Activated CD4-positive, alpha-beta T cell treated with anti-CD3 and anti-CD28 coated beads, Interleukin-2, amount 50 U/mL, for 24 hours (primary cell): ENCODE data around the gene MYH9.

ENCODE experiments used
- DNase-seq, 2 donors: peaks; one replicate each; pipeline ENCODE4 v3.0.0-alpha.2; 2020; ENCODE audit warnings: low read depth in 1 of 2, low spot score in 1 of 2

The MYH9 gene

GRCh38 chr22:36351921-36352802 is 35.6 kb downstream of the MYH9 start:
- no peak for DNase-seq

DNA sequence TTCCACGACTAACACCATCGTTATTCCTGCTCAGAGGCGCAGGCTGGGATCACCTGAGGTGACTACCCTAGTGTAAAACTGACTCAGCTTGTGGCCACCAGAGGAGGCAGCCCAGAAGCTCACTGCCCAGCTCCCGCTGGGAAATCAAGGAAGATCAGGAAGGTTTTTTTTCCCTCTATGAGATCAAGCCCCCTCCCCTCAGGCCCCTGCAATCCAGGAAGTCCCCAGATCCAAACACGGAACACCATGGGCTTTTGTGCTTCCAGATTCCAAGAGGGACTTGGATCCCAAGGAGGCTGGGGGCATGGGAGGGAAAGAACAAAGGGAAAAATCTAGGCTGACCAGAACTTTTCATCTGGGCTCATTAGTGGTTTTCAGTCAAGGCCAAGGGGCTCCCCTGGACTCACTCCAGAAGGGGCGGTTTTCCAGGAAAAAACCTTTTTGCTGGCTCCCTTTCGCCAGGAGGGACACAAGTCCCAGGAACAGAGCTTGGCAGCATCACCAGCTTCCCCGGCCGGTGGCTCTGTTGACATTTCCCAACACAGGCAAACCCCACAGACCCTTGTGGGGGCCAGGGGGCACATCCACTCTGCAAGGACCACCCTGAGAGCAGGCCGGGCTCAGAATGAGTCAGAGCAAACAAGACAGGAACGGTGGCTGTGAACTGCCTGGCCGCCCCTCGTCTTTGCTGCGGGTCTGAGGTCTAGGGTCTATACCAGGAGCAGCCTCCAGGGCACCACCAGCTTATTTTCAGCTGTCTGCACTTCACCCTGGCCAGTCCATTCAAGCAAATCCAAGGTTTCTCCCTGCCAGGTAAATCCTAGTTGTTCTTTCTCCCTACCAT is 36.8 kb downstream of the MYH9 start:
- no peak for DNase-seq

- no peak for DNase-seq
Measured at GRCh38 chr22:36349726-36350125, 38.0 kb downstream of the MYH9 start.

DNA sequence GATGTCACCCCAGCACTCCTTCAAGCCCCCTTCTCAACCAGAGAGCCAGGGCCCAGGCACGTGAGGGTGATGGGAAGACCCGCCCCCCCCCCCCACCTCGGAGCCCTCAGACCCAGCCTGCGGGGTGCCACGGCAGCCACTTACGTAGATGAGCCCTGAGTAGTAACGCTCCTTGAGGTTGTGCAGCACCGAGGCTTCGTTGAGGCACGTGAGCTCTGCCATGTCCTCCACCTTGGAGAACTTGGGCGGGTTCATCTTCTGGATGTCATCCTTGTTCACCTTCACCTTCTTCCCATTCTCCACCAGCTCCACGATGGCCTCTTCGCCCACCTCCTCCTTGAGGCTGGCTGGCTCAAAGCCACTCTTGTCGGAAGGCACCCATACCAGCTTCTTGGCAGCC is 39.0 kb downstream of the MYH9 start:
- DNase-seq: no peak

DNA sequence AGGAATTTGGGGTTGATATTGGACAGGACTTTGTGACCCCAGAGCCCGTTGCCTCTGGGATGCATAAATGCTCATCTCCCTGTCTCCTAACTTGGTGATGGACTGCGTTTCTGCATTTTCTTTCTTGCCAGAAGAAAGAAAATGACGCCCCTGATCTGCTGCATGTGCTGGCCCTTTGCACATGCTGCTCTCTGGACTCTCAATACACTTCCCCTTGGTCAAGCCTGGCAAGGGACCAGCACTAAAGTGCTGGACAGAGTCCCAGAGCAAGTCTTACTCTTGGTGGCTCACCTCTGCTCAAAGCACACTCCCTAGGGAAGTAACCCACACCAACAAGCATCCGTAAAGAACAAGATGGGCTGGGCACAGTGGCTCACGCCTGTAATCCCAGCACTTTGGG is 40.7 kb downstream of the MYH9 start:
- DNase-seq: no peak

- peak in 1 of 2 donors; percentile 69 for DNase-seq
Measured at GRCh38 chr22:36344106-36344827, 43.5 kb downstream of the MYH9 start.

GRCh38 chr22:36343720-36344105 is 44.1 kb downstream of the MYH9 start:
- no peak for DNase-seq

- no peak for DNase-seq
Measured at GRCh38 chr22:36343070-36343719, 44.6 kb downstream of the MYH9 start.

DNA sequence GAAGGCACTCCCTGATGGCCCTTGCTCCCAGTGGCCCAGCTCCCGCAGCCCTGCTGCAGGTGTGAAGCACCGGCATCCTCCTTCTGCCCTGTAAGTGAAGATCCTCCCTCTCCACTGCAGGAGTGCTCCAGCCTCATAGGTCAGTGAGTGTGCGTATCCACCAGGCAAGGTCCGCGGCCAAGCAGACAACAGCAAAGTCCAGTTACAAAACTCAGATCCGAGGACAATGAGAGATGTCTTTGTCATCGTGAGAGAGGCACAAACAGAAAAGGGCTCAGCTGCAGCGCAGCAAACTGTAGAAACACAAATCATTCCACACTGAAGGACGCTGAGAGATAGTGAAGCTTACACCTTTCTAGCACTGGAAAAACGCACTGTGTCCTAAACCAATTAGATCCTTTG is 46.1 kb downstream of the MYH9 start:
- DNase-seq: no peak

DNA sequence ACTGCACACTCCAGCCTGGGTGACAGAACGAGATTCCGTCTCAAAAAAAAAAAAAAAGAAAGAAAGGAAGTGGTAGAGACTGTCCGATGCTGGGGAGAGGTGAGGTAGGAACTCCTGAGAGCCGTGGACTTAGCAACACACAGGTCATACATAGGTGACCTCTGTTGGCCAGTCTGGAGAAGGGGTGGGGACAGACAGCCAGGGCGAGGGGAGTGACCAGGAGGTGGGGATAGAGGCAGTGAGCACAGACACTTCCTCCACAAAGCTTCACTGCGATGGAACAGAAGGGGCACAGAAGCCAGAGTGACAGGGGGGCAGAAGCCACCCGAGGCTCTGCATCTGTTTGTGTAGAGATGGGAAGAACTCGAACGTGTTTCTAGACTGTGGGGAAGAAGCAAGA is 47.1 kb downstream of the MYH9 start:
- no peak for DNase-seq

DNA sequence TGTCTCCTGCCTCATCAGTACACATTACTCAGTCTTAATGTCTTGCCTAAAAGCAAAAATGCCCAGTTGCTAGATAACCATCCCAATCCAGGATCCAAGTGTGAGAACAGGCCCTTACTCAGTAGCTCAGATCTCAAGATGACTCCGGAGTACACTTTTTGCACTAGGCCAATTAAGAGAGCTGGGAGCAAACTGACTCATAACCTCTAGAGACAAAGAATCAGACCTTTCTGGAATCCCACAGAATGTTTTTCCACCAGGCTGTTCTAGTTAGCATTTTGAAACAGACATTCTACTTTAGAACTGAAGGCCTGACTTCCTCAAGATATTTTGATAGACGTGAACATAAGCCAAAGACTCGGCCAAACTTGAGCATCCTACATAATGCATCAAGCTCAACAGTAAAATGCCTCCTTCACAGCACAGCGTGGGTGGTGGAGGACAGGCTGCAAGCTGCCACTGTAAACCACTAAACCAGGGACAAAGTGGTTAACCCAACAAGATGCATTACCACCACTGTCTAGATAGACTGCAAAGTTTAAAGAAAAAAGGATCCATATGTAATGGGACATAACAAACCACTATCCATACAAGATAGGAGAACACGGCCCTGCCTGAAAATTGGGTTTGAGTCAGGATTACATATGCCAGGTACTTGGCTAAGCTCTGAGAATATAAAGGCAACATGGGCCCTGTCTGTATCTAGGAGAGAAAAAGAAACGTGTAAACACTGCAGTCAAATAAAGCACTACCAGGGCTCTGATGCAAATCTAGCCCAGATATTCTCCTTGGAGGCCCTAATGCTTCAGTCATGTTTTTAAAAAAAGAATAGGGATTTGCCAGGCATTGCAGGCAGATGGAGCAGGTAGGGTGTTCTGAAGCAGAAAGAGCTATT is 48.3 kb downstream of the MYH9 start:
- peak in 1 of 2 donors; percentile 33 for DNase-seq

DNA sequence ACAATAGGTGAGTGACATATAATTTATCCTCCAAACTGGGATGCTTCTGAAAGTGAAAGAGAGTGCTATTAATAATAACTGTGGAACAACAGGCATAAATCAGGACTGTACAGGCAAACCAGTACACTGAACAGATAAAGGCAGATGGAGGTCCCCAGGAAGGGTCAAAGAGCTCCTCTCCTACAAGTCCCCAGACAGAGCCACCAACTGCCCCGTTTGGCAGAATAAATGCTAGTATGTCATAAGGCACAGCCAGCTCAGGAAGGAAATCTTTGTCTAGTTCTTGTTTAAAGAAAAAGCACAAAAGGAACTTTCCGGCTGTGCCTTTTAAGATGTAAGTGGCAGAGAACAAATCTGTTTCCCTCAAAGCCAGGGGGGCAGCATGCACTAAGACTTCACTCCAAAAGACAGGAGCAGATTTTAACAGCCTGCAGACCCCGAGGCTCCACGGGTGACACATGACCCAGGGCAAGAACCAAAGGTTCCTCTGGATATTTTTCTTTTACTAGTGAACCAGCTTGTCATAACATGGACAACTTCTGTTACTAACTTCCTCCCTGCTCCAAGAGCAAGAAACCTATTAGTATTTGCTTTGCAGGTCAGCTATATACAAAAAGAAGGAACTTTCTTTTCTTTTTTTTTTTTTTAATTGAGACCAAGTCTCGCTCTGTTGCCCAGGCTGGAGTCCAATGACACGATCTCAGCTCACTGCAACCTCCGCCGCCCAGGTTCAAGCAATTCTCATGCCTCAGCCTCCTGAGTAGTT is 50.2 kb downstream of the MYH9 start:
- DNase-seq: no peak

DNA sequence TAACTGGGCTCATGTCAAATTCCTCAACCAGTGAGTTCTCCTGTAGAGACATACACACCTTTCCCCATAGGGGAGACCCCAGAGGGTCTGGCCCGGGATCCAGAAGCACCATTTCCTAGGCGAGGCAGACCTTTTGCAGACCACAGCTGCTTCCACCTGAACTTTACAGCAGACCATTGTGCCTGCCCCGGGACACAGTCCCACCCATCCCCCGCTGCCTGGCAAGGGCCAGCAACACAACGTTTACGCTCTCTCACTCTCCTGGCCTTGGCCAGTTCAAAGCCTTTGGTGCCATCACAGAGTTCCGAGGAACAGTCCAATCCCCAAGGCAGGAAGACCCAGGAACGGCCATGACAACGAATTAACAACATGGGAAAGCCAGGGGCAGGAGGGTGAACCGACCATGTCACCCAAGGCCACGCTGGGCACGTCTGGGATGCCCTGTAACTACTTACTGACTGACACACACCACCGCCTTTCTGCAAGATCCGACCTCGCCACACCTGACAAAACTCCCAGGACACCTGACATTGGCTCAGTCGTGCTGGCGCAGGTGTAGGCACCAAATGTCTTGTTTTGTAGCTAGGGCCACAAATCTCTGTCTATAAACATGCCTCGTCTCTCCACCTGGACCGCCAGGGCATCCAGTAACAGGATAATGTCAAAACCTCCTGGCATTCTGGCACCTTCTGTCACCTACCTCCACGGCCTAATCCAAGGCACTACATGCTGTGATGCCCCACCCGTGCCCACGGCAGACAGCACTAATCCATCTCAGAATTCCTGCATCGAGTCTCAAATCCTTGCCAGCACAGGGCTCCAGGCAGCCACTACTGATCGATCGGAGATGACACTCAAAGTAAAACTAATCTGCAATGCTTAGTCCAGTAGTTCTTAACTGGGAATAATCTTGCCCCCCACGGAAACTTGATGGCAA is 51.3 kb downstream of the MYH9 start:
- DNase-seq: no peak

DNA sequence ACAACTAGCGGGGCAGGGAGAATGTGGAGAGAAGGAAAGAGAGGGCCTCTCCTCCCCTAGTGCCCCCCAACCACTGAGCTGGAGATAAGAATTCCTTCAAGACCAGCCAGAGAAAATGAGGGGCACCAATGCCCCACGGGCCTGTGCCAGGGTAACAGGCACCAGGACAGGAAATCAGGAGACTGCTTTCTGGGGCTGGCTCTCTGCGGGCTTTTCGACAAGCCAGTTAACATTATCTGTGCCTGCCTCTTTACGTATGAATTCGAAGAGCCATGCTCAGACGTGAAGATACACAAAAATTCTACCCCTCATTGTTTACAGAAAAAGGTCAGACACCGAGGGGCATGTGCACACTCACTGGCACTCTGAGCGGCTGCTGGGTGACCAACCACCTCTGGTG is 52.1 kb downstream of the MYH9 start:
- DNase-seq: no peak

- no peak for DNase-seq
Measured at GRCh38 chr22:36334821-36335603, 52.8 kb downstream of the MYH9 start.

DNA sequence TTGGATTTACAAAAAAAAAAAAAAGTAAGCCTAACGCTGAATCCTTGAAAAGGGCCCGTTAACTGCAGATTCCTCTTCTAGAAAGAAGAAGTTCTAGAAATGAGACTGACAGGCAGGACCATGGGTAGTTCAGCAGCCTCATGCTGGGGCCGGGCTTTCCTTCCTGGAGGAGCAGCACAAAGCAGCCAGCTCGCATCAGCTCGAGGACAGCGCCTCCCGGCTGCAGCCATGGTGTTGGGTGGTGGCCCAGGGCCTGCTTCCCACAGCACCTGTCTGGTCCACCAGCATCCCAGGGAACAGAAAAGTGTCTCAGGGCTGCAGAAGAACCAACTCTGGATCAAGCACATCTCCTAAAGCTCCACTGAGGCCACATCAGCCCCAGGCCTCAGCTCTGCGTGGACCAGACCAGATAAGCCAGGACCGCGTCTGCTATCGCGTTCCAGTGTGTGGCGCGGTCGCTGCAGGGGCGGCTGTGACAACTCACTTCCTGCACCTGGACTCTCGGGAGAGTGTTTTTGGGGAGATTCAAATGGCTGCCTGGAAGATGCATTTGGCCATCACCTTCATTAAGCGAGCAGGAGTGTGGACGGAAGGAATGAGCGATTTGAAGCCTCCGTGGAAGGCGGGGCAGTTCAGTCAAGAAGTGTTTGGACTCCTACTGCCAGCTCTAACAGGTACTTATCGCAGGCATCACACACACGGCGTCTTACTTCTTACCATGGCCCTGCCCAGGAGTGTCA is 53.5 kb downstream of the MYH9 start:
- no peak for DNase-seq

GRCh38 chr22:36333644-36334043 is 54.1 kb downstream of the MYH9 start:
- no peak for DNase-seq
